Stomach (tissue), 4 donors: ENCODE data around the gene CD300A.

ENCODE experiments used
- POLR2A ChIP-seq, 4 donors: fragments of 450-650 bp; IDR thresholded peaks; one replicate each; pipeline ENCODE4 v1.6.1; 2016; ENCODE audit warnings: antibody characterized with exemption in 4 of 4, control low read depth in 2 of 4, mild to moderate bottlenecking in 1 of 4, moderate library complexity in 1 of 4
- POLR2AphosphoS5 ChIP-seq, 3 donors: sonication (generic); formaldehyde crosslinking; IDR thresholded peaks; one replicate each; pipeline ENCODE4 v1.6.1; 2016; ENCODE audit warnings: antibody characterized with exemption in 3 of 3
- TF ChIP-seq, protein P1 (sequence below), 7 experiments: fragments of 450-650 bp in 4 of 7; fragments of 200-600 bp in 3 of 7; sonication (generic) in 3 of 7; IDR thresholded peaks; one replicate each; pipeline ENCODE4 v1.5.1; 2016 to 2019; ENCODE audit warnings: antibody characterized with exemption in 7 of 7, control low read depth in 2 of 7, mild to moderate bottlenecking in 1 of 7

DNA sequence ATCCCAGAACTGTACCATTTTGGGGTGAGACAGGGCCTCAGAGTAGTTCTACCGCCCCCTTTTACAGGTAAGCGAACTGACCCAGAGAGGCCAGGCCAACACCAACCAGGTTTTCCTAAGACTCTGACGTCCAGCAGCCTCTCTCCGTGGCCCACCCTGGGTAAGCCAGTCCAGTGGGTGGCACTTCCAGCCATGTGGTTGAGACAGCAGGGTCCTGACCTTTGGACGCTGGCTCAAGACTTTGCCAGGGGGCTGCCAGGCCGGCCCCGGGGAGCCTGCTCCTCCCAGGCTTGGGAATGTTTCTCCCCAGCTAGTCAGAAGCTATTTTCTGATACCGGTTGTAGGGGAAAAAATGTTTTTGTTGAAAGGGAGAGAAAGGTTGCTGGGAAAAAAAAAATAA, 17.7 kb upstream of the CD300A start:
- TF ChIP-seq, protein P1, sequence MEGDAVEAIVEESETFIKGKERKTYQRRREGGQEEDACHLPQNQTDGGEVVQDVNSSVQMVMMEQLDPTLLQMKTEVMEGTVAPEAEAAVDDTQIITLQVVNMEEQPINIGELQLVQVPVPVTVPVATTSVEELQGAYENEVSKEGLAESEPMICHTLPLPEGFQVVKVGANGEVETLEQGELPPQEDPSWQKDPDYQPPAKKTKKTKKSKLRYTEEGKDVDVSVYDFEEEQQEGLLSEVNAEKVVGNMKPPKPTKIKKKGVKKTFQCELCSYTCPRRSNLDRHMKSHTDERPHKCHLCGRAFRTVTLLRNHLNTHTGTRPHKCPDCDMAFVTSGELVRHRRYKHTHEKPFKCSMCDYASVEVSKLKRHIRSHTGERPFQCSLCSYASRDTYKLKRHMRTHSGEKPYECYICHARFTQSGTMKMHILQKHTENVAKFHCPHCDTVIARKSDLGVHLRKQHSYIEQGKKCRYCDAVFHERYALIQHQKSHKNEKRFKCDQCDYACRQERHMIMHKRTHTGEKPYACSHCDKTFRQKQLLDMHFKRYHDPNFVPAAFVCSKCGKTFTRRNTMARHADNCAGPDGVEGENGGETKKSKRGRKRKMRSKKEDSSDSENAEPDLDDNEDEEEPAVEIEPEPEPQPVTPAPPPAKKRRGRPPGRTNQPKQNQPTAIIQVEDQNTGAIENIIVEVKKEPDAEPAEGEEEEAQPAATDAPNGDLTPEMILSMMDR (IDR thresholded peaks at IDR 0.05) = no peak
- TF ChIP-seq POLR2AphosphoS5 (IDR thresholded peaks at IDR 0.05) (no peak), POLR2A (IDR thresholded peaks at IDR 0.05) (no peak)
